HL-60 (cell line): ENCODE data around the gene ELP4.

Experiments used
- DNase-seq, 2 experiments: peaks; one replicate each; pipeline ENCODE4 v3.0.0-alpha.2; 2010 to 2020; ENCODE audit warnings: low read depth in 1 of 2, low spot score in 1 of 2
- H3K27ac ChIP-seq: fragments of 250-450 bp; sonication (Bioruptor Pico); replicated peaks from 2 replicates; pipeline ENCODE4 v1.5.1; 2020; ENCODE audit warnings: mild to moderate bottlenecking, moderate library complexity
- H3K27me3 ChIP-seq: fragments of 250-450 bp; sonication (Bioruptor Pico); 2 replicates; pipeline ENCODE4 v1.5.1; 2021; ENCODE audit warnings: mild to moderate bottlenecking, moderate library complexity; ENCODE audit not compliant: insufficient read depth, poor library complexity, severe bottlenecking
- H3K4me3 ChIP-seq: replicated peaks from 2 replicates; pipeline ENCODE4 v1.5.1; 2011; ENCODE audit warnings: mild to moderate bottlenecking, control low read depth, low read length; ENCODE audit not compliant: insufficient read depth
- GABPA ChIP-seq: IDR thresholded peaks from 2 replicates; pipeline ENCODE4 v1.6.1; 2012; ENCODE audit warnings: low read depth
- POLR2AphosphoS5 ChIP-seq: IDR thresholded peaks from 2 replicates; pipeline ENCODE4 v1.6.1; 2012; ENCODE audit warnings: low read depth
- SPI1 ChIP-seq: IDR thresholded peaks from 2 replicates; pipeline ENCODE4 v1.6.1; 2012; ENCODE audit warnings: low read depth, mild to moderate bottlenecking, borderline replicate concordance
- TF ChIP-seq, protein P1 (sequence below): IDR thresholded peaks from one replicate; pipeline ENCODE4 v1.5.1; 2011; ENCODE audit warnings: low read length, control low read depth, inconsistent platforms; ENCODE audit not compliant: insufficient read depth
- TF ChIP-seq, protein P2 (sequence below): IDR thresholded peaks from 2 replicates; pipeline ENCODE4 v1.6.1; 2012; ENCODE audit warnings: low read depth; ENCODE audit not compliant: insufficient replicate concordance

Gene ELP4

DNA sequence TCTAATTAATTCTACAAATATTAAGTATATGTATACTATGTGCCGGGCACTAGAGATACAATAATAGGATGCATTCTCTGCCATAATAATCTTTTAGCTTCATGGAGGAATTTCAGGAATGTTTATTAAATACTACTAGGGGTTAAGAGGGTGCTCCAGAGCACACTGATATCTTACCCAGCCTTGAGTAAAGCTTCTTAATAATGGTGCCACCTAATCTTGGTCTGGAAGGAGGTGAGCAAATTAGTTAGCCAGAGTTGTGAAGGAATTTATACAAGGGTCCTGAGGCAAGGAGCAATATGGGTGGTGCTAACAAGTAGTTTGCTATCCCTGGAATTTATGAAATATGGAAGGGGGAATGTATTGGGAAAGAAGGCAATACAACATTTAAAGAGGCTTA lies 21.7 kb downstream of the ELP4 start:
- H3K27ac ChIP-seq, result no peak overlapping the region
- no peak for DNase-seq
- no peak overlapping the region for H3K4me3 ChIP-seq
- TF ChIP-seq SPI1 (no peak), GABPA (no peak), POLR2AphosphoS5 (no peak)
- TF ChIP-seq, protein P1, sequence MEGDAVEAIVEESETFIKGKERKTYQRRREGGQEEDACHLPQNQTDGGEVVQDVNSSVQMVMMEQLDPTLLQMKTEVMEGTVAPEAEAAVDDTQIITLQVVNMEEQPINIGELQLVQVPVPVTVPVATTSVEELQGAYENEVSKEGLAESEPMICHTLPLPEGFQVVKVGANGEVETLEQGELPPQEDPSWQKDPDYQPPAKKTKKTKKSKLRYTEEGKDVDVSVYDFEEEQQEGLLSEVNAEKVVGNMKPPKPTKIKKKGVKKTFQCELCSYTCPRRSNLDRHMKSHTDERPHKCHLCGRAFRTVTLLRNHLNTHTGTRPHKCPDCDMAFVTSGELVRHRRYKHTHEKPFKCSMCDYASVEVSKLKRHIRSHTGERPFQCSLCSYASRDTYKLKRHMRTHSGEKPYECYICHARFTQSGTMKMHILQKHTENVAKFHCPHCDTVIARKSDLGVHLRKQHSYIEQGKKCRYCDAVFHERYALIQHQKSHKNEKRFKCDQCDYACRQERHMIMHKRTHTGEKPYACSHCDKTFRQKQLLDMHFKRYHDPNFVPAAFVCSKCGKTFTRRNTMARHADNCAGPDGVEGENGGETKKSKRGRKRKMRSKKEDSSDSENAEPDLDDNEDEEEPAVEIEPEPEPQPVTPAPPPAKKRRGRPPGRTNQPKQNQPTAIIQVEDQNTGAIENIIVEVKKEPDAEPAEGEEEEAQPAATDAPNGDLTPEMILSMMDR, result no peak
- TF ChIP-seq, protein P2, sequence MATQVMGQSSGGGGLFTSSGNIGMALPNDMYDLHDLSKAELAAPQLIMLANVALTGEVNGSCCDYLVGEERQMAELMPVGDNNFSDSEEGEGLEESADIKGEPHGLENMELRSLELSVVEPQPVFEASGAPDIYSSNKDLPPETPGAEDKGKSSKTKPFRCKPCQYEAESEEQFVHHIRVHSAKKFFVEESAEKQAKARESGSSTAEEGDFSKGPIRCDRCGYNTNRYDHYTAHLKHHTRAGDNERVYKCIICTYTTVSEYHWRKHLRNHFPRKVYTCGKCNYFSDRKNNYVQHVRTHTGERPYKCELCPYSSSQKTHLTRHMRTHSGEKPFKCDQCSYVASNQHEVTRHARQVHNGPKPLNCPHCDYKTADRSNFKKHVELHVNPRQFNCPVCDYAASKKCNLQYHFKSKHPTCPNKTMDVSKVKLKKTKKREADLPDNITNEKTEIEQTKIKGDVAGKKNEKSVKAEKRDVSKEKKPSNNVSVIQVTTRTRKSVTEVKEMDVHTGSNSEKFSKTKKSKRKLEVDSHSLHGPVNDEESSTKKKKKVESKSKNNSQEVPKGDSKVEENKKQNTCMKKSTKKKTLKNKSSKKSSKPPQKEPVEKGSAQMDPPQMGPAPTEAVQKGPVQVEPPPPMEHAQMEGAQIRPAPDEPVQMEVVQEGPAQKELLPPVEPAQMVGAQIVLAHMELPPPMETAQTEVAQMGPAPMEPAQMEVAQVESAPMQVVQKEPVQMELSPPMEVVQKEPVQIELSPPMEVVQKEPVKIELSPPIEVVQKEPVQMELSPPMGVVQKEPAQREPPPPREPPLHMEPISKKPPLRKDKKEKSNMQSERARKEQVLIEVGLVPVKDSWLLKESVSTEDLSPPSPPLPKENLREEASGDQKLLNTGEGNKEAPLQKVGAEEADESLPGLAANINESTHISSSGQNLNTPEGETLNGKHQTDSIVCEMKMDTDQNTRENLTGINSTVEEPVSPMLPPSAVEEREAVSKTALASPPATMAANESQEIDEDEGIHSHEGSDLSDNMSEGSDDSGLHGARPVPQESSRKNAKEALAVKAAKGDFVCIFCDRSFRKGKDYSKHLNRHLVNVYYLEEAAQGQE, result no peak
- no peaks in the 10 kb centered on the region for H3K27me3 ChIP-seq

DNA sequence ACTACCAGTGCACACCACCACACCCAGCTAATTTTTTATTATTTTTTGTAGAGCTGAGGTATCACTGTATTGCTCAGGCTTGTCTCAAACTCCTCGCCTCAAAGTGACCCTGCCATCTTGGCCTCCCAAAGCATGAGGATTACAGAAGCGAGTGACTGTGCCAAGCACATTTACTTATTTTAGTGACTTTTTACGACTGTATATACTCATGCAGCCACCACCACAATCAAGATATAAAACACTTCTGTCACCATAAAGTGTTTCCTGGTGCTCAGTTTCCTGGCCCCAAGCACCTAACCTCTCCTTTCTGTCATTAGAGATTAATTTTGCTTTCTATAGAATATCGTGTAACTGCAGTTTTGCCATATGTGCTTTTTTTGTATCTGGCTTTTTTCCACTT lies 25.9 kb downstream of the ELP4 start:
- H3K4me3 ChIP-seq, result no peak overlapping the region
- no peak for DNase-seq

DNA sequence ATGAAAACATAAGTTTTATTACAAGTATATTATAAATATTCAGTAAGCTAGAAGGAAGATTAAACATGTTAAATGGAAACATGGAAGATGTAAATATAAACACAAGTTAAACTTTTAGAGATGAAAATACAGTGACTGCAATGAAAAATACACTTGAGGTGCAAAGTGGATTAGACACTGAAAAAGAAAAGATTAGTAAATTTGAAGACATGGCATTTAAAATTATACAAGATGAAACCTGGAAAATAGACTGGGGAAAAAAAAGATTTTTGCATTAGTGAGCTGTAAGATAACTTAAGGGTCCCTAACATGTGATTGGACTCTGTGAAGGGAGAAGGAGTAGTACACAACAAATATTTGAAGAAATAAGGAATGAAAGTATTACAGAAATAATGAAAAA lies 33.3 kb downstream of the ELP4 start:
- Histone ChIP-seq H3K27ac (no peak overlapping the region), H3K27me3 (no peaks in the 10 kb centered on the region), H3K4me3 (no peak overlapping the region)
- TF ChIP-seq, protein P2, result no peak
- TF ChIP-seq GABPA (no peak), SPI1 (no peak), POLR2AphosphoS5 (no peak)
- TF ChIP-seq, protein P1, result no peak
- no peak for DNase-seq

More for the DNA sequence above, 25.9 kb downstream of the ELP4 start:
- no peaks in the 10 kb centered on the region for H3K27me3 ChIP-seq
- no peak overlapping the region for H3K27ac ChIP-seq
- no peak for TF ChIP-seq SPI1
- TF ChIP-seq POLR2AphosphoS5, result no peak
- TF ChIP-seq, protein P2, result no peak
- TF ChIP-seq, protein P1, result no peak
- no peak for TF ChIP-seq GABPA
